ENCODE data around the gene CLEC20A.

Gene CLEC20A

DNA sequence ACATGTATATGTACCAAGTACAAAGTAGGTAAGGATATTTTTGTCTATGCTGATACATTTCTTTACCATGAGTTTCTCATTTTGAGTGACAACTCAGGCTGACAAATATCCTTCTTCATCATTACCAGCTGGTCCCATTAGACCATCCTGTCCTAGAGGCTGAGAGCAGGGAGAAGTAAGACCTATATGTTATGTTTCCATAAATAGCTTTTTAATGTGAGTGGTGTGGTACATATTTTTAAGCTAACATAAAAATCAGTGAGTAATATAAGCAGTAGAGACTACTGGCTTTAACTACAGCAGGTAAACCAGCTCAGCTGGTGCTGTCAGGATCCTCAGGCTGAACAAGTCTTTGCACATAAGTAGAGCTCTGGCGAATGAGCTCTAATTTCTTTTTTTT is 62.4 kb downstream of the CLEC20A start:
- in situ Hi-C loops (cut with MboI; ENCODE audit: low sequenced_read_pairs) = no loop called here
